Stimulated activated CD4-positive, alpha-beta T cell treated with anti-CD3 and anti-CD28 coated beads, Interleukin-2, amount 100 ng/mL, for 48 hours (primary cell): ENCODE data around the gene CCDC82.

Experiments used
- DNase-seq, 2 donors: peaks; one replicate each; pipeline ENCODE4 v3.0.0-alpha.2; 2020

The CCDC82 gene

DNA sequence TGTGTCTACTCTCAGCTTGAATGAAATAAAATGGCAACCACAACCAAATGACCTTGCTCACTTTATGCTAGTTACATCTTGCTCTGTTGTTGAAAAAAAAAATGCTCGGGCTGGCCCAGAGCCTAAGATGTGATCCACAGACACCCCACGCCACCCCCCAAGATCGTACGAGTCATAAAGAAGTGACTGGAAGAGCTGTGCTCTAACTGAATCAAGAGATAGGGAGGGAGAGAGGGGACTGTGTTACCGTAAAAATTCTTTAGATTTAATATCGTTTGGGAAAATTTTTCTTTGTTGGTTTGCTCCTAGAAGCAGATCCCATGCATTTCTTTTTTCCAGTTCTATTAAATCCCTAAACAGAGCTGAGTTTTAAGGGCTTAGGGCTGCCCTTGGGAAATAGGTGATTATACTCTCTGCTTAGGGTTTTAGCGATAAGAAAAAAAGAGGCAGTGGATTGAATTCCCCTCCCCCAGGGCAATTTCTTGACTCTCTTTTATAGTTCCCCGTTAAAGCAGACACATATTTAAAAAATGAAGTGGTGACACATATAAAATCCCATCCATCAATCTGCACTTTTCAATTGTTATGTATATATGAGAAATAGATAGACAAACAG is 61.2 kb downstream of the CCDC82 start:
- DNase-seq, result no peak

DNA sequence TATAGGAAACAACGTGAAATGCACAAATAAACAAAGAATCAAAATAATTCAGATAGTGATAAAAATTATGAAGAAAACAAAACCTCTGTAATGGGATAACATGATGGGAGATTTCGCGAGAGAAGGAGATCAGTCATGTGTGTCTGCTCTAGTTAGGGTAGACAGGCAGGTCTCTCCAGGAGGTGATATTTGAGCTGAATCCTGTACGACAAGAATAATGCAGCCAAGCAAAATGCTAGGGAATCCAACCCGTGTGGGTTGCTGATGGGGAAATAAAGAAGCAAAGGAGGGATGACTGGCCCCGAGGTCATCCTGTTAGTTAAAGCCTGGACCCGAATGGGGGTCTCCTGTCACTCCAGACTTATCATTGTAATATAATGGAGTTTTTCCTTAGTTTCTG is 62.8 kb downstream of the CCDC82 start:
- no peak for DNase-seq

DNA sequence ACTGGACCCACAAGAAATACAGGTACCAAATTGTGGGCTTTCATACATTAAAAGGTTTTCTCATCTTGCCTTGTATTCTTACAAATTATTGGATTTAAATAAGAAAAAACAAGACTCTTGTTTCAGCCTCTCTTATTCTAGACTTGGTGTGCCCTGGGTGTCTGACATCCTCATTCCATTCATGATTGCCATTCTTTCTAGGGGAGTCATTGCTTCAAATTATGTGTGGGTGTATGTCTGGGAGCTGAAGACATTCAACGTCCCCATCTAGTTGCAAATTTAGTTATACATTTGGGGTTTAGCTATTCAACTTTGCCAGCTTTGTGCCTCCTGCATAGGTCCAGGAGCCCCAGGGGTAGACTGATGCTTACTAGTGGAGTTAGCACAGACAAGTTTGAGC is 64.8 kb downstream of the CCDC82 start:
- no peak for DNase-seq

DNA sequence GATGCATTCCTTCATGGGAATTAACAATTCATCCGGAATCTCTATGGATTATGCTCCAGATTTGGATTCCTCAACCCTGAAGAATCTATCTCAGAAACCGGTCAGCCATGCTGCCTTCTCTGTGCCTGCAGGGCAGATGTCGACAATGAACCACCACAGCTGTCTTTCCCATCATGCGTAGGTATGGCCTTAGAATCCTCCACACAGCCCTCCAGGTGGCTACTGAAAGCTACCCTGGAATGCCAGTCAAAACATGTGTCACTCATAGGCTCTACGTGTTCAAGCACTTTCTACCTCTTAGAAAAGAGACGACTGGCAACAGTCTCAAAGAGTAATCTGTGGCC is 66.1 kb downstream of the CCDC82 start:
- DNase-seq, result no peak

DNA sequence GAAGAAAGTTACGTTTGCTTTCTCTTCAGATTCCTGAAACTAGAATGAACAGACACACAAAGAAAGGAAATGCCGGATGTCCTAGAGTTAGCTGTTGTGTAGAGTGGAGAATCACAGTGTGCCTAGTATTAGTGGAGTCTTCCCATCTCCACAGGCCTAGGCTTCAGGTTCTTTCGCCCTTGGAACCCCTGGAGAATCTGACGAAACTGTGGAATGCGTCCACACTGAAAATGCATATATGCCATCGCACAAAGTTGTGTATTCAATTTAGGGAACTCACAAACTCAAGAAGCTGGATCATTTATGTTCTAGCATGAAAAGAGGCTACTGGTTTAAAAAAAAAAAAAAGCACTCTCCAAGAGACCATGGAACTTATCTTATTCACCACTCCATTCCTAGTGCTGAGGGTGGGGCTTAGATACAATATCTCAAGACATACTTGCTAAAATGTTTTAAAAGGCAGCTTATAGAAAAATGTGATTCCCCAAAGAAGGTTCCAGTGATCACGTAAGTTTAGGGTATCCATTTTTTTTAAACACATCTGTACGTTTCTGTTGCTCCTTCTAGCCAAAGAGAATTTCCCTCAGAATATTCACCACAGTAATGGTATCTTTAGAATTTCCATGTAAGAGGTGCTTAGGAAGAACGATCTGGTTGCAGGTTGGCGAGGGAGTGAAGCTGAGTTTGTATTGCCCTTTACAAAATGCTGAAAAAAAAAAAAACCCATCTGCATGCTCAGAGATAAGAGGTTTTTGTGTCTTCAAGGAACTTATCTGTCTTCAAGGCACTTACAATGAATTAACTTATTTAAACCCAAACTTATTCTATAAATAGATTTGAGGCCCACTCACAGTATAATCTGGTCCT is 66.7 kb downstream of the CCDC82 start:
- DNase-seq, result no peak

DNA sequence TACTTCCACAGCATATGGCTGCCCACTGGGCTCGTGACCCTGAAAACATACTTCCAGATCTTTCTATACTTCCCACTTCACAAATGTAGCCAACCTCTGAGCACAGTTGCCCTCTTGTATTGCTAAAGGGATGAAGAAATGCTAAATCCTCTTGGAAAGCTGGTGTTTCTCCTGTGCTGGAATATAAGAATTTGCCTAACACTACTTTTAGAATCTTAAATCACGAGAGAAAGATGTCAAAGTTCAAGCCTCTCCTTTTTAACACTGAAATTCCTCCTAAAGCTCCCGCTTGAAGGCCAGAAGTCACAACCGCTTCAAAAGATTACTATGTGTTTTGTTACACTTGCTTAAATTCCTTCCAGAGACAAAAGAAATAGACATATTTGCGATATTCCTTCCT is 68.6 kb downstream of the CCDC82 start:
- DNase-seq, result no peak

DNA sequence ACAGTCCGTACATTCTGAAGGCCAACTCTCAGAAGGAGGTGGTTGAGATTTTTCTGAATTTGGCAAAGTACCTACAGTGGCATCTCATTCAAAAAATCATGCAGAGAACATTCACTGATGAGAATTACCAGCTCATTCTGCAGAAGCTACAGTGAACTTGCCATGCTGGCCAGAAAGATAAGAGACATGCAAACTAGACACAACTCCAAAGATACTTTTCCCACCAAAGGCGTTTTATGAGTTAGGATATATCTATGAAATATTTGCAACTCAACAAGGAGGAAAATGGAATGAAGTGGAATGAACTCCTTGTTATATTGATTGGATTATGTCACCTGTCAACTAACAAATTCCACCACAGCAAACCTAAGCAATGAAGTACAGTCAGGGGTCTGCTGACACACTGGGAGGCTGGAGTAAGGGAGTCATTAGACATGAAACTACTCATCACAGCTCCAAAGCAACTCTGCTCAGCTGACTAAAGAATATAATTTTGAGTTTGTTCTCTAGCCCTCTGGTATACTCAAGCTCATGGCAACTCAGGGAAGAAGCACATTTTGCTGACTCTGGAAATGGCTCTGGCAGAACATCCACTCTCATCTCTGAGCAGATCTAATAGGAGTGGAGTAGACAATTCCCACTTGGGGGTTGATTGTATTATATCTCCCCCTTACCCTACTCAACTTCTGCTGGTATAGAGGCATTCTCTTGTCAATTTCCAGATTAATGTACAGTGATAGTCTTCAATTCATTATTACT is 69.6 kb downstream of the CCDC82 start:
- no peak for DNase-seq

DNA sequence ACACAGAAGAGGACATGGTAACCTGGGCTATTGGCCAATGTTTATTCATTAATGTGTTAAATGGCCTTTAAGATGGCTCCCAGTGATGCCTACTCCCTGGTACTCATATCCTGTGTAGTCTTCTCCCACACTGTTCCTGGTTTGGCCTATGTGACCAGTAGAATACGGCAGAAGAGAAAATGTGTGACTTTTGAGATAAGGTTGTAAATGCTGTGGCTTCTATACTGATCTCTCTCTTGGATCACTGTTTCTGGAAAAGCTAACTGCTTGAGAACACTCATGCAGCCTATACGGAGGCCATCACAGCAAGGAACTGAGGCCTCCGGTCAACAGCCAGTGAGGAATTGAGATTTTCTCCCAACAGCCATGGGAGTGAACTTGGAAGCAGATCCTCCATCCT is 70.9 kb downstream of the CCDC82 start:
- DNase-seq, result no peak

DNA sequence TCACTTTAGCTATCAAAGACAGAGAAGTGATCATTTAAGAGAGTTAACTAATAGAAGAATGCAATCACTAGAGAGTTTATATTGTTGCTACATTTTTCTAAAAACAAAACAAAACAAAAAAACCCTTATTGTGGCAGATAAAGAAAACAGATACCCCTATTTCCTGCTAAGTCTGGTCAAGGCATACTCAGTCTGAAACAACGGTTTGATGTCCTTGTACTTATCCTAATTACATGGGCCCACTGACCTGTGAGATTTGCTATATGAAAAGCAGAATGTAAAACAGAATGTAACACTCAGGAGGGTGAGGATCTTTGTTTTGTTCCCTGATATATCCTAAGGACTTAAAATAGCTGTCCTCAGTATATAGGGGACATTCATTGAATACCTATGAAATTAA is 71.3 kb downstream of the CCDC82 start:
- DNase-seq, result no peak

DNA sequence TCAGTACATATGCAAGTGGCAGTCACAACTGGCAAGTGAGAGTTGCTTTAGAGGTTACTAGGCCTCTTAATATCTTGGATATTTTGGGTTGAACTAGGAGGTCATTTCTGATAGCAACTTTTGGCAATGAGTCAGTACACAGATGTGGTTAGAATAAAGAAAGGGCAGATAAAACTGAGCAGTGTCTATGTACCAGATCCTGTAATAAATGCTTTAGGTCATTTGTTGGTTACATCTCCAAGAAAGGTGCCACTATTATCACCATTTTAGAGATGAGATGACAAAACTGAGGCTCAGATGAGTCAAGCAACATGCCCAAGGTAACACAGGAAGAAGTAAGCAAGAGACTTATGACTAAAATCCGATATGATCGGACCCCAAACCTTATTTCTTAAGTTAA is 71.7 kb downstream of the CCDC82 start:
- no peak for DNase-seq

DNA sequence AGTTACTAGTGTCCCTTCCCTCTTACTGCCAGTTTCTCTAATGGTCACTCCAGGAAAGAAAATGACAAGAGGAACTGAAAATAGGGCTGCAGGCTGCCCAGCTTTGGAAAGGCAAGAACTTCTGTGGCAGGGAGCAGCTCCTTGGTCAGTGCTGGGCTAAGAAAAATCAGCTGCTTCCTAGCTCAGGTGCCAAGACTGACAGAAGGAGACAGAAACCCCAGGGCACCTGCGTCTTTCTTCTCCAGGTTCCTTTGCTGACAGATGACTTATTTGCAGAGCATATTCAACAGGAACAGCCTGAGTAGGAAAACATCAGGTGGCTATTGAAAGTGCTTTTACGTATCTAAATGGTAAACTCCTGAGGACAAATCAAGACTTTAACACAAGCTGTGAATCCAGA is 72.1 kb downstream of the CCDC82 start:
- no peak for DNase-seq

DNA sequence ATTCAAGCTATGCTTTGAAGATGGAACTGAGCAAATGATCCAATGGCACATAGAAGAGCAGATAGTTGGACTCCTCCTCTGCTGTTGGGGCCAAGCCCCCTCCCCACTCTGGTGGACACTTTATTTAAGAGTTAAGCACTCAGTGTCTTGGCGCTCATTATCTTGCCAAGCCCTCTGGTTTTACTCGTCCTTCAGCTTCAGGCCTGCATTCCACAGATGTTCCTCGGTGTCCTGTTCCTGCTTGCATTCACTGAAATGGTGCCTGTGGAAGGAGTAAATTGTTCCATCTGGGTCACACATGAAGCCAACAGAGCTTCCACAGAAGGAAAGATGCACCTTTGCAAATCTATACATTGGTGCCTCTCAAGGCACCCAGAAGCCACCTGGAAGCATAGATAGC is 72.8 kb downstream of the CCDC82 start:
- no peak for DNase-seq

DNA sequence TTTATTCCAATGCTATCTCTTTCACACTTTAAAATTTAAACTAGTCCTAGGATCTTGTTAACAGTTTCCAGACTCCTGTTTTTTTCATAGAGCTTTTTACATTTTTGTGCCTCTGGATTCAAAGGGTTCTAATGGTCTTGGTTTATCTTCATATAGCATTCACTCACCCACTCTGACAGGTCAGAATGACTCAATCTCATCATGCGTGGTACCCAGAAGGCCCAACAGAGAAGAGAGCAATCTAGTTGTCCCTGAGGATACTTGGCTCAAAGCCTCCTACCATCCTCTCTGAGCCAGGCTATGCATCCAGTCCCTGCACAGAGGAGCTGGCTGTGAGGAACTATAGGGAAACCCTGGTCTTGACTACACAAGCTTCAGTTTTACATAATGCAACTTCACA is 74.2 kb downstream of the CCDC82 start:
- DNase-seq, result no peak

DNA sequence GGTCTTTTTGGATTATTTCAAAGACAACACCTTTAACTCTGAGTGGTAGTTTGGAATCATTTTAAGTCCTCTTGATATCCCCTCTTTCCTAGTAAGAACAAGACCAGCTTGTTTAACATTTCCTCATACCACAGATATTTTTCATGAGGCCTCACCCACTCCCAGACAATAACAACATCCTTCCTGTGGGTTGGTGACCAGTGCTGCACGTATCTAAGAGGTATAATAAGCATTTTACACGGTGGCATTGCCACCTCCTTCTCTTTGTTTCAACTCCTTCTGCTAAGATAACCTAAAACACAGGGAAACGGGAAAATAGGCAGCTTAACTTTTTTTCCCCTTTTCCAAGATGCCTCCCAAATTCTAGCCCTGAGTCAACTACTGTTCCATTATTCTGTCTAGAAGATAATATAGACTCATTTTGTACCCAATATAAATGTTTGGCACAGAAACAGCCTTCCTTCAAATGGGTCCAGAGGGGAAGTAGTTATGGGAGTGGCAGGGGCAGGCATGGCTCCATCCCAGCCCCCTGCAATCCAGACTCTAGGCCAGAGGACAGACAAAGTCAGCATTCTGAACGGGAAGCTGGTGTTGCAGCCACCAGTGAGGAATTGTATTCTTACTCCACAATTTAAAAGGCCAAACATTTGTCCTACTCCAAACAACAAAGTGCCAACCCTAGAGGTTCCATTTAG is 75.2 kb downstream of the CCDC82 start:
- no peak for DNase-seq

DNA sequence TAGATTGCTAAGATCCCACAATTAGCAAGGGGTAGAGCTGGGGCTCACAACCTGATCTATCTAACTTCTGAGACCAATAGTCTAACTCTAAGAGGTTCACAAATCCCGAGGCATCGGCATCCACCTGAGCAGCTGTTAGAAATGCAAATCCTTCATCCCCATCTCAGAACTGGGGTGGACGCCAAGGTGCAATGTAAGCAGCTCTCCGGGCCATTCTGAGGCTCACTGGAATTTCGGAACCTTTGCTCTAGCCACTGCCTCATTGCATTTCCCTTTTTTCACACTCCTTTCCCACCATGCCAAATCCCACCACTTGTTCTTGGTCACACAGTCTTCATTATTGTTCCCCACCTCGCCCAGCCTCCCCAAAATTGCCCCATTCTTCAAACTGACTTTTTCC is 76.5 kb downstream of the CCDC82 start:
- DNase-seq, result no peak

DNA sequence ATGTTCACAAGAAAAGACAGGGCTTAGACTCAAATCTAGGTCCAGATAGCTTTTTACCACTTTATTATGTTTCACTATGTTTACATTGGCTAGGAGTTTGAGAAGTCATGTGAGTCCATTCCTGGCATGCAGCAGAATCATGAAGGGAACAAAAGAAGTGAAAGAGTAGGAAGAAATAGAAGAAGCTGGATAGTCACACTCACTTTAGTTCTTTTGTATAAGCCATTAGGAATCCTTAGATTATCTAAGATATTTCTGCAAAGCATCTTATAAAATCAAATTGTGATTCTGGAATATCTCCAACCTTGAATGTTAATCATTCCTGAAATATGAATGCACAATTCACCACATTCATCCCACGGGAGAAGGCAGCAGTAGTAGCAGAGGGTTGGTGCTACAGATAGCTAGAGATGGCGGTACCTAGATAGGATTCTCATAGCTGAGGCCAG is 78.6 kb downstream of the CCDC82 start:
- no peak for DNase-seq

DNA sequence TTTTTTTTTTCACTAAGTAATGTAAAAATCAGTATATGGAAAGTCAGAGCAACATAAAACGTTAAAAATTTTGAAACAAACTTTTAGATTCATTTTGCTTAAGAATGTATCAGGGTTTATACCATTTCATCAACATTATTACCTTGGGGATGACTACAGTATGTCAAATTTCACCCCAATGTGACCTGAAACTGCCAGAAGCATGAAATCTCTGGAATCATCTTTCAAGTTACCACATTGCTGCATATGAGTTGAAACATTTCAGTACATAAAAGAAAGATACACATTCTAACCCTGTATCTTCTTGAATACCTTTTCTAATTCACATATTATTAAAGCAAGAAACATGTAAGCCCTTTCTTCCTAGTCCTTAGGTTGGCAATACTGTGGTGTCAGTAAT is 79.5 kb downstream of the CCDC82 start:
- DNase-seq, result no peak

DNA sequence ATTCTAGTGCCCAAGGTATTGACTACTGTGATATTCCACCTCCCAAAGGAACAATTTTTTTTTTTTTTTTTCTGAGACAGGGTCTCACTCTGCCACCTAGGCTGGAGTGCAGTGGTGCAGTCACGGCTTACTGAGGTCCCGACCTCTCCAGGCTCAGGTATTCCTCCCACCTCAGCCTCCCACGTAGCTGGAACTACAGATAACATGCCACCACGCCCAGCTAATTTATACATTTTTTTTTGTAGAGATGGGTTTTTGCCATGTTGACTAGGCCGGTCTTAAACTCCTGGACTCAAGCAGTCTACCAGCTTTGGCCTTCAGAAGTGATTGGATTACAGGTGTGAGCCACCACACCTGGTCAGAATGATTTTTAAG is 80.1 kb downstream of the CCDC82 start:
- no peak for DNase-seq

DNA sequence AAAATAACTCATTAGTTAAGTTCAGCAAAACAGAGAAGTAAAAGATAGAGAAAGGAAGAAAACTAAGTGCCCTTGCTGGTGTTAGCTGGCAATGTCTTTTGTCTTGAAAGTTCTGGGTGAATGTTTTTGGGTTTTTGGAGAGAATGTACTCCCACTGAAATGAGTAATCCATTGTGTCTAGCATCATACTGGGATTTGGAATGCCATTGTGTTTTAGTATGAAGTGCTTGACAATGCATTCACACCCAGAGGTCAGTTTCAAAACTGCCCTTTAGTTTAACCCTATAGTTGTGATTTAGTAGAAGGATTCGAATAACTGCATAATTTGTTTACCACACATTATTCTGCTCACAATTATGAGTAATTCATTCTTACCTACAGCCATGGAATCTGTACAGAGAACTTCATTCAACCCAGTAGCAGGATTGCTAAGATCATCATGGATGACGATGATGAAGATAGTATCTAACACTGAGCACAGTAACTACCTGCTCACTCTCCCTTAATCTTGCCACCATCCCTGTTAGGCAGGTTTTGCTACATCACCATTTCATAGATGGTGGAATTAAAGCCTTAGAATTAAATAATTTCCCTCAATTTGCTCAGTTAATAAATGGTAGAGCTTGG is 80.6 kb downstream of the CCDC82 start:
- DNase-seq, result no peak

DNA sequence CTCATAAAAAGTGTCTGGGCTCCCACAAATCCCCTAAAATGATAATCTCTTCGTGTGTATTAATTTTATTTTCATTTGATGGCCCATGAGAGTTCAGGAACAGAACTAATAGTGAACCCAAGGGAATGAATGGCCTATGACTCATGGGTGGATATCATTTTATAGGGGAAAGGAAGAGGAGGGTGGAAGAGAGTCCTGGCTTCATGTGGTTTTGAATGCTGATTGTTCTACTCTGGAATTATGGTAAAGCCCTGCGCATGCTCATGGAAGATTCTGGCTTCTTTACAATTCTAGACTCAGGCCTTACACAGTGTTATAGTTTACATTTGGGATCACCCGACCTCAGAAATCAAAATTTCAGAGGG is 82.0 kb downstream of the CCDC82 start:
- DNase-seq, result no peak

DNA sequence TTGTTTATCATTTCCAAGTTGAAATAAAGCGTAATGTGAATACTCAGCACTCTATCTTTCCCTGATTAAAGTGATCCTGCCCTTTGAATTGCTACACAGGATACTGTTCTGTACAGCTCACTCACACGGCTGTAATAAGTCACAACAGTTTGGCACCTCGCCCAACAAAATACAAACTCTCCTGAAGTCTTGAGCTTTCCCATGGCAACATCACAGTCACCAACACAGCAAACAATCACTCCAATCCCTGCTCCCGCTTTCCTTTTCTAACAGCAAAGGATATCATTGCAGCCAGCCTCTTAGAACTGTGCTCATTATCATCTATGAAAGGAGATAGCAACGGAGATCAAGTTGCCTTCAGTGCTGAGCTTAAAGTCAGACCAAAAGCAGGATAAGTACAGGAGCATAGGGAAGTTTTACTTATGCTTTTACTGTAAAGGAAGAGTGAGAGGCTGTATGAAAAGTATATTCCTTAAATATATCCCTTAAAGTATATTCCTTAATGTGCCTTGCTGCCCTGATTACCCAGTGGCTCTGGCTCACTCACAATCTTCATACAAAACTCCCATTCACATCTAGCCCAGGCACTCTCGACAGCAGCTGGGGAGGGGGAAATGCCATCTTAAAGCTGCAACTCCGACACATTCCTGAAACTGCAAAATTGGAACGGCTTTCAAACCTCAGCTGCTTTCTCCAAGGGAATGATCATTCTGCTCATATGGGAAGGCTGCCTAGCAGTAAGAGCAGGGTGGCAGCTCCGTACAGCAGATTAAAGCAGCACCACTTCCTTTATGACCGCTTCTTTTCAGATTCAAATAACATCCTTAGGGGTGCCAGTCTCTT is 82.6 kb downstream of the CCDC82 start:
- no peak for DNase-seq

DNA sequence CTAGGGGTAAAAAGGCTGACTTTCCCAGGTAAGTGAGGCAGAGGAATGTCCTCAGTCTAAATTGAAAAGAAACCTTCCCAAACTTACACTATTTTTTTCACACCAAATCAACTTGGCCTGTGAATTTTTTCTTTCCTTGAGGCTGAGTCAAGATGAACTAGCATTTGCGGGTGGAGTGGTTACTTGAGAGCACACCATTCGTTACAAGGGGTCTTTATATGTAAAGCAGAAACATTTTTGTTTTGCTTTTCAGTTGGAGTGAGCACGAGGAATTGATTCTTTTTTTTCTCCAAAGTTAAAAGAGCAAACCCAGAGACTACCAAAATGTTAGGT is 83.1 kb downstream of the CCDC82 start:
- DNase-seq, result no peak
